Thoracic aorta (tissue), 2 donors: ENCODE data around the gene NMNAT2. TPM values are rescaled to one million over a fixed set of nuclear protein-coding genes. Genes with fewer than 3 reads are reported as not detected.

ENCODE experiments used
- ATAC-seq: fragments of 150-250 bp; one replicate; pipeline ENCODE4 v1.8.0; 2017; ENCODE audit warnings: low read depth; ENCODE audit not compliant: insufficient number of reproducible peaks, low FRiP score
- DNase-seq: peaks from one replicate; pipeline ENCODE4 v3.0.0-alpha.2; 2020; ENCODE audit warnings: low spot score
- H3K27ac ChIP-seq, 2 donors: fragments of 200-600 bp; sonication (generic); 1 replicate in 1 of 2; 2 replicates in 1 of 2; pipeline ENCODE4 v1.5.1; 2016; ENCODE audit warnings: mild to moderate bottlenecking in 2 of 2, moderate library complexity in 2 of 2
- H3K27me3 ChIP-seq: fragments of 200-600 bp; sonication (generic); replicated peaks from 2 replicates; pipeline ENCODE4 v1.6.0; 2016; ENCODE audit warnings: mild to moderate bottlenecking; ENCODE audit not compliant: insufficient read depth
- H3K36me3 ChIP-seq: fragments of 200-600 bp; sonication (generic); one replicate; pipeline ENCODE4 v1.5.1; 2016
- H3K4me1 ChIP-seq, 2 donors: fragments of 200-600 bp; sonication (generic); 1 replicate in 1 of 2; 2 replicates in 1 of 2; pipeline versions ENCODE4 v1.5.1 to v1.6.0; 2016; ENCODE audit warnings: low read depth in 2 of 2, mild to moderate bottlenecking in 1 of 2; ENCODE audit not compliant: control insufficient read depth in 1 of 2
- H3K4me3 ChIP-seq: fragments of 200-600 bp; sonication (generic); 2 replicates; pipeline ENCODE4 v1.5.1; 2016; ENCODE audit warnings: mild to moderate bottlenecking
- H3K9me3 ChIP-seq: fragments of 200-600 bp; sonication (generic); 2 replicates; pipeline ENCODE4 v1.5.1; 2016
- CTCF ChIP-seq: fragments of 200-600 bp; sonication (generic); IDR thresholded peaks from one replicate; pipeline ENCODE4 v1.5.1; 2019; ENCODE audit warnings: antibody characterized with exemption
- total RNA-seq, 2 donors: library from RNA; depleted of rRNA; stranded (reverse); fragments of >200 nt; gene quantifications; one replicate each; pipeline versions ENCODE4 v1.1.0 to v1.2.3, GENCODE V29; 2016

Gene NMNAT2
- total RNA-seq, 2 donors from 2014 or later: 0.68 to 1.1 TPM

GRCh38 chr1:183209533-183210158 lies 208.5 kb downstream of the NMNAT2 start:
- Histone ChIP-seq H3K27ac (no peak overlapping the region), H3K27me3 (no peaks in the 10 kb centered on the region), H3K36me3 (no peaks in the 10 kb centered on the region), H3K9me3 (no peaks in the 10 kb centered on the region), H3K4me3 (no peak overlapping the region), H3K4me1 (peaks cover 0 to 13% of the 10 kb centered on the region in 2 donors)
- ATAC-seq (no peak), DNase-seq (no peak)
- TF ChIP-seq CTCF: no peak

- no peak for TF ChIP-seq CTCF
Observed at GRCh38 chr1:183206538-183207122, 211.6 kb downstream of the NMNAT2 start.

GRCh38 chr1:183205196-183205781 lies 212.9 kb downstream of the NMNAT2 start:
- H3K27me3 ChIP-seq: no peaks in the 10 kb centered on the region
- peak overlapping the region in 1 of 2 donors; percentile 9 for H3K27ac ChIP-seq
- H3K9me3 ChIP-seq: no peaks in the 10 kb centered on the region
- no peaks in the 10 kb centered on the region for H3K36me3 ChIP-seq
- DNase-seq (no peak), ATAC-seq (peak; percentile 48)
- H3K4me3 ChIP-seq: no peak overlapping the region
- no peak for TF ChIP-seq CTCF
- H3K4me1 ChIP-seq: peaks cover 0 to 13% of the 10 kb centered on the region in 2 donors

More at GRCh38 chr1:183206538-183207122, 211.6 kb downstream of the NMNAT2 start:
- Histone ChIP-seq H3K9me3 (no peaks in the 10 kb centered on the region), H3K27ac (no peak overlapping the region), H3K36me3 (no peaks in the 10 kb centered on the region), H3K27me3 (no peaks in the 10 kb centered on the region), H3K4me1 (peaks cover 0 to 13% of the 10 kb centered on the region in 2 donors), H3K4me3 (no peak overlapping the region)
- ATAC-seq (no peak), DNase-seq (no peak)

- H3K27ac ChIP-seq: no peak overlapping the region
- no peak for TF ChIP-seq CTCF
- H3K4me1 ChIP-seq: peaks cover 0 to 13% of the 10 kb centered on the region in 2 donors
- H3K9me3 ChIP-seq: no peaks in the 10 kb centered on the region
- no peak overlapping the region for H3K4me3 ChIP-seq
- H3K36me3 ChIP-seq: no peaks in the 10 kb centered on the region
- DNase-seq (no peak), ATAC-seq (no peak)
- no peaks in the 10 kb centered on the region for H3K27me3 ChIP-seq
Observed at GRCh38 chr1:183203094-183203493, 215.1 kb downstream of the NMNAT2 start.

GRCh38 chr1:183200451-183200850 lies 217.7 kb downstream of the NMNAT2 start:
- H3K27ac ChIP-seq: no peak overlapping the region

More at GRCh38 chr1:183200451-183200850, 217.7 kb downstream of the NMNAT2 start:
- DNase-seq (no peak), ATAC-seq (no peak)
- H3K4me1 ChIP-seq: peaks cover 0 to 8% of the 10 kb centered on the region in 2 donors
- no peaks in the 10 kb centered on the region for H3K9me3 ChIP-seq
- H3K4me3 ChIP-seq: no peak overlapping the region
- no peaks in the 10 kb centered on the region for H3K27me3 ChIP-seq
- no peaks in the 10 kb centered on the region for H3K36me3 ChIP-seq
- no peak for TF ChIP-seq CTCF
